Amniotic stem cell (primary cell): ENCODE results near the gene CTXN3.
"Not testable (repeated sequence)": the region's sequence is repeated elsewhere in the genome, so short reads cannot be mapped to it uniquely, and the experiment has no call there.

ENCODE experiments used
- DNase-seq: peaks from one replicate; lab custom pipeline; 2025; lab: John Stamatoyannopoulos, UW

The CTXN3 gene

DNA sequence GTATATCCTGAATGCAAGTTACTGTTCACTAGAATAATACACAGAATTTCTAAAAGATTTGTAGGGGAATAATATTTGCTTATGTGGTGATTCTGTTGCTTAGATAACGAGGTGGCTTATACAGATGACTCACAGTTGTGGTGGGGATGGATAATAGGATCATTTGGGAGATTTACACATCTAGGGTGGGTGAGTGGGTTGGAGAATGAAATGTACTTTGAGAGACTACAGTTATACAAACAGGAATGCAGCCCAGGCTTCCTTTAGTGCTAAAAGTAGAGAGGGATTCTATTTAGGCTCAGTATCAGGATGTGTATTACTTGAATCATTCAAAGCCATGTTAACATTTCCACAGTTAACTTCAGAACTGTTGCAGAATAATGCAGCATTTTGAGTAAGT, 1.8 kb downstream of the CTXN3 start:
- no peak for DNase-seq

DNA sequence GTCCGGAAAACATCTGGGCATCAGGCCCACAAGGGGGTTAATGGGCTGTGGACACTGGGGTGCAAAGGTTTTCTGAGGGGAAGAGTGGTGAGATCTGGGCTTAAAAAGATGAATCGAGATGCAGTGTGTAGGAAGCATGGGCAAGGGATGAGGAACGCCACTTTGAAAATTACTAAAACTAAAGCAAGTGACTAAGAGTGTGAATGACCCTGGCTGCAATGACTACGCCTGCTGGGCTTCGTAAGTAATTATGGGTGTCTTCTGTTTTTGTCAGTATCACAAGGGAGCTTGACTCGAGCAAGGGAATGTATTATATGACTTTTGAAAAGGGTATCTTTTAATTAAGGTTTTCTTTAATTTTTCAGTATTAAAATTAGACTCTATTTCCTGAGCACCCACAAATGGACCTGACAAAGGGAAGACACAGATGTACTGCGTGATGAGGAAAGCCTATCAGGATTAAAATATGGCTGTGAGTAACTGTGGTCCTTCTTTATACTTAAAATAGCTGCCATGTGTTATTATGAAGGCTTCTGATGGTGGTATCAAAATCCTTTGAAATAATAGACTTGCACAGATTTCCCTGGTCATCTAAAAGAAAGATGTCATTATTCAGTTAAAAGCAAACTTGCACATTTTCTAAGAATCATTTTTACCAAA, 4.2 kb downstream of the CTXN3 start:
- no peak for DNase-seq

DNA sequence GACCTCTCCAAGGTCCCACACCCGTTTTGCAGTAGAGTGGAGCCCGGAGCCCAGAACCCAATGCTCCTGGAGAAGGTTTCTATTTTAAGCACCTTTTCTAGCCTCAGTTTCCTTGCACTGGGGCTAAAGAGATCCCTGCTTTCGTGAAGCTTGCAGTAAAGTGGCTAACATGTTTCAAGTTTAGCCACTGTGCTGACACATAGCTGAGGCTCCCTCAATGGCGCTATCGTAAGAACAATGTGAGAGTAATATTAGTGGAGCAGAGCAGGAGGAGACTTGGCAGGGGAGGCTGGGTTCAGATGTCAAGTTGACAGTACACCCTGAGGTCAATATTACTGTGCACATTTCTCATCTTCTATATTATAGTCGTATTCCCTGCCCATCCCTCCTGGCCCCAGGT, 7.9 kb downstream of the CTXN3 start:
- no peak for DNase-seq

DNA sequence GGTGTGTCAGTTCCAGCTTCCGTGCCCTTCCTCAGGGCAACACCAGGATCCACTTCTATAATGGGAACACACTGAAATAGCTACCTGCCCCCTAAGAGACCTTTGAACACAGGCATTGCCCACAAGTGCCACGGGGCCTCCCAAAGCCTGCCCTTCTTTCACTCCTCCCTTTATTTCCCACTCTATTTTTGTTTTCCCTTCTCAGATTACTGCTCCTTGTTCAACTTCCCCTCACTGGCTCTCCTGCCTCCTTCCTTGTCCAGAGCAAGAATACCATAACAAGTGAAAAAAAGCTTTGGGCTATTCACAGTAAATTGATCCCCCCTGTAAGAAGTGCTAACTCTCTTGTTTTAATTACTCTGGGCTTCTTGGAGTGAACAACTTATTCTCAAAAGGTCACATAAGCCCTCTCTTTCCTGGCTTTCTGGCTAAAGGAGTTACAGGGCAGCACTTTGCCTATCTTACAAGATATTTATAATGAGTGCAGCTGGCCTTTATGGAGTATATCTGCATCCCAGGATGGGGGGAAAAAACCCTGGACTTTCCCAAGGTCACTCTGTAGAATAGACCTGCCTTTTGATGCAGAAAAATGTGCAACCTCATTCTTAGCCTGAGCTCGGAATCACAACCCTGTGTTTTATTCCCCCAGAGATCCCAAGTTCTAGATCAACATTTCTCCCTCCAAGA, 11.3 kb downstream of the CTXN3 start:
- DNase-seq = no peak

DNA sequence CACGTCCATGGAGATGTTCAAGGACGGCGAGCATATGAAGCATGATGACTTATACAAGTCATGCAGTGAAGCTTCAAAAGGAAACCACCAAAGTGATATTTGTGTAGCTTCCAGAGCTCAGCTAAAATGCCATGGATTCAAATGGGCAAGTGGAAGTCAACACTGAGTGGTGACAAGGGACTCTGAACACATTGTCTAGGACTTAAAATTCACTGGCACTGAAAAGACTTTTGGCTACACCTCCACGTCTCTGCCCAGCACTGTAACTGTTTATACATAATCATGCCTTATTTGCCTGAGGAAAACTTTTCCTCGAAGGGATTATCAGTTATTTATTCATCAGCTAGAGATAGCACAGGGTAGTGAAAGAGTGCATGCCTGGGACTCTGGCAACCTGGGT, 15.2 kb downstream of the CTXN3 start:
- DNase-seq = no peak

DNA sequence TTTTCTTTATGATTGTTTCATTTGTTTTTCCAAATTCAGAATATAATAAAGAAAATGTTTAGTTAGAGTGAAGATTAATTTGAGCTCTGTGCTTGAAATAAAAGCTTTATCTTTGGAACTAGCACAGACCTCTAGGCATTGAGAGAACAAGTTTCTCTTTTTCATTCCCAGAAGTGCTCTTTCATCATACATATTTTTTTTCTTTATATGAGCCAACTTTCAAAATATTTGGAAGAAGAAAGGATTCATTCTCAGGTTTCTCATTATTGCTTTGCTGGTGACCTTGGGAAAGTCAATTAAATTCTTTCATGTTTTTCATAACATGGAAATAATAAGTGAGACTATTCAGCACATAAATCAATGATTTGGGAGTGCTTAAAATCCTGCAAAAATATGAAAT, 16.8 kb downstream of the CTXN3 start:
- no peak for DNase-seq

DNA sequence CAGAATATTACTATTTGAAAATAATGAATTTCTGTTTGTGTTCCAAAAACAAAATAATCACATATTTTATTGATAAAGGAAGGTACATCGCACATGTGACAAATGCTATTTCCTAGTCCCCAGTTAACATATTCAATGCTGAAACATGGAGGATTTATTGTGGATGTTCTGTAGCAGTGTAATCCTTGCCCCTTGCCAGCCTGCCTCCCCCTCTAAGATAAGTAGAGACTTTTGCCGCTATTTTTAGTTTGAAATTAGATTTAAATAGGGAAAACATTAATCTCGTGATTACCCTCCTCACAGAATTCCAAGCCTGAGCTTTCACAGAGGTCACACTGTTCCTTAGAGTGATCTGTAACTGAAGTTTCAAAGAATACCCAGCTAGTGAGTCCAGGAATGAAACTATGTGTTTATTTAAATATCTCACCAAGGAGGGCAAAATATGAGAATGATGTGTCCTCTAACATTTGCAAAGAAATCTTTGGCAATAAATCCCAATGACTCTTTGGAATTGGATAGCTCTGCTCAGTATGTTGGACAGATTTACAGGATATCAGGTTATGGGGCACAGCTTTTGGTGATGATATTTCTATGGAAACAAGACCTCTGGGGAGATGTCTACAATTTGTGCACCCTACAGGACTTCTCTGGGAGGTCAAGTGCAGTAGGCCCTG, 17.3 kb downstream of the CTXN3 start:
- DNase-seq = no peak

DNA sequence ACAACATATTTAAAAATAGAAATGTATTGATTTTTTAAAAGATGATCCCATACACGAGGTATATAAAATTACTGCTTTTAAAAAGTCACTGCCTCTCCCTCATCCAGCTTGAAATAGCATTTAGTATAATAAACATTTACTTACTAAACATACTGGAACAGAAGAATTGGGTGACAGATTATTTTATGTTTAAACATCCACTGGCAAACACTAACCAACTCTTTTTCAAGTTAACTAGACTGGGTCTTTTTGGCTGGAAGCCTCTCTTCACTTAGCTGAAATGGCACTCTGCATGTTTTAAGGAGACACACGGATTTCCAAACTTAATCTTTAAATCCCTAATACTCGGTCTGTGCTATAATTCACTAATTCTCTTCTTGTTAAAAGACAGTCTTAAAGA, 19.0 kb downstream of the CTXN3 start:
- no peak for DNase-seq

DNA sequence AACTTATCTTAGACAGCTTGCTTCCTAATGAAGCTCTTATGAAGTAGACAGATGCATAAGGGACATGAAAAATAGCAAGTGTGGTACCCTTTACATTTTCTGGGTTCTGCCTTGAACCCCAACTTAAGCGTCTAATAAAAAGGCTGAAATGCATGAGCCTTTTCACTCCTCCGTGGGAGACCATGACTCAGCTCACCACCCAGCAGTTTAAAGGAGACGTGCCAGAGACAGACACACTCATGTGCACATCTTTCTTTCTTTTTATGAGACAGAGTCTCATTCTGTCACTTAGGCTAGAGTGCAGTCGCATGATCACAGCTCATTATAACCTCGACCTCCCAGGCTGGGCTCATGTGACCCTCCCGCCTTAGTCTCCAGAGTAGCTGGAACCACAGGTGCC, 22.3 kb downstream of the CTXN3 start:
- DNase-seq = no peak

DNA sequence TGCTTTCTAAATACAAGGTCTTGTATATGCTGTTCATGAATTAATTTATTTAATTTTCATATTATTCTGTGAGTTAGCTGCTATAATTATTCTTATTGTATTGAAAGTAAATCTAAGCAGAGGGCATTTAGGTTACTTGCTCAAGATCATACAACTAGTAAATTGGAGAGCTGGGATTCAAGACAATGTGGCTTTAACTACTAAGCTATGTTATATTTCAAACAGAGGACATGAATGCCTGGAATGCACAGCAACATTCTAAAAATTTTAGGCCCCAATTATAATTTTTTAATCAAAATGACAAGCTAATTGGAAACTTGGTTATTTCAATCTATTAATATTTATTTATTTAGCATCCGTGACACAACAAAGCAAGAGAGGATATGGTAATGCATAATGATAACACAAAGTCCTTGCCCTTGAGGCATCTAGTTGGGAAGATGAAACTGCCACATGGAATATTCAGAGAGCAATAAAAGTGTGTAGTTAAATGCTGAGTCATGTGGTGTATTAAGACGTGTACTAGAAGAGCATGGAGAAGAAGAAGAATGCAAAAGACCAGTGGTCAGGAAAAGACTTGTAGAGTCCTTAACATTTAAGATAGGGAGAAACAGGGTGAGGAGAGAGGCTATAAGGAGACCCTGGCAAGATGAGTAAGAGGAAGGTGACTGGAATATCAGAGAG, 24.4 kb downstream of the CTXN3 start:
- DNase-seq = no peak

DNA sequence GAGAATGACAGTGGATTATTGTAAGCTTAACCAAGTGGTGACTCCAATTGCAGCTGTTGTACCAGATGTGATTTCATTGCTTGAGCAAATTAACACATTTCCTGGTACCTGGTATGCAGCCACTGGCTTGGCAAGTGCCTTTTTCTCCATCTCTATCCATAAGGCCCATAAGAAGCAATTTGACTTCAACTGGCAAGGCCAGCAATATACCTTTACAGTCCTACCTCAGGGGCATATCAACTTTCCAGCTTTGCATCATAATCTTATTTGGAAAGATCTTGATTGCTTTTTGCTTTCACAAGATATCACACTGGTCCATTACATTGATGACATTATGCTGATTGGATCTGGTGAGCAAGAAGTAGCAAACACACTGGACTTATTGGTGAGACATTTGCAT, 28.1 kb downstream of the CTXN3 start:
- not testable (repeated sequence) for DNase-seq

DNA sequence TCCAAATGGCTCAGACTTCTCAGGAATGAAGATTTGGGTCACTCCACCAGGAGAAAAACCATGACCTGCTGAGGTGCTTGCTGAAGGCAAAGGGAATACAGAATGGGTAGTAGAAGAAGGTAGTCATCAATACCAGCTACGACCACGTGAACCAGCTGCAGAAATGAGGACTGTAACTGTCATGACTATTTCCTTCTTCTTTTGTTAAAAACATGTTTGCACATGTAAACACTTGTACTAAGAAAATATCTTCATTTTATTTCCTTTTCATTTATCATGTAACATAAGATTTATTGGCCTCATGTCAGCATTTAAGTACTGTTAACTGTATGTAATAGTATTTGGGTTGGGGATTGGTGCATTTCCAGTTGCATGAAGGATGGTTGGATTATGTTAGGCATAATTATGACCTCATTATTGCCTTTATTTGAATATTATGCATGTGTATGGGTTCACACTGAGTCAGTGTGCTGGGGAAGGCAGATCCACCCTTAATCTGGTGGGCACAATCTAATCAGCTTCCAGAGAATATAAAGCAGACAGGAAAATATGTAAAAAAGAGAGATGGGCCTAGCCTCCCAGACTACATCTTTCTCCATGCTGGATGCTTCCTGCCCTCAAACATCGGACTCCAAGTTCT, 30.9 kb downstream of the CTXN3 start:
- DNase-seq = not testable (repeated sequence)

DNA sequence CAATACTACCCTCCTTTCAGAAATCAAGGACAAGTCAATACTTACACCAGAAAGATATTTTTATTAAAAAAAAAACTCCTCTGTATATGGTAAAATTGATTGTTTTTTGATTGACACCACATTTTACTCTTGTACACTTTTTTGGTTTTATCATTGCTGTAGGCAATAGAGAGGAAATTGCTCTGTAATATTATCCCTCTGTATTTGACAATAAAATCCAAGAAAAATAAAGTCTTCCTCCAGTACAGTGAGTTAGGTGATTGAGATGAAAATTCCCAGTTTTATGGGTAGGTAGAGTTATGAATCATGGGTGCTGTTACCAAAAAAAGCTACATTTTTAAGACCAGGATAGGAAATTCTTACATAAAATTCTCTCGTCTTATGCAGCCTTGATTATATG, 31.7 kb downstream of the CTXN3 start:
- no peak for DNase-seq

DNA sequence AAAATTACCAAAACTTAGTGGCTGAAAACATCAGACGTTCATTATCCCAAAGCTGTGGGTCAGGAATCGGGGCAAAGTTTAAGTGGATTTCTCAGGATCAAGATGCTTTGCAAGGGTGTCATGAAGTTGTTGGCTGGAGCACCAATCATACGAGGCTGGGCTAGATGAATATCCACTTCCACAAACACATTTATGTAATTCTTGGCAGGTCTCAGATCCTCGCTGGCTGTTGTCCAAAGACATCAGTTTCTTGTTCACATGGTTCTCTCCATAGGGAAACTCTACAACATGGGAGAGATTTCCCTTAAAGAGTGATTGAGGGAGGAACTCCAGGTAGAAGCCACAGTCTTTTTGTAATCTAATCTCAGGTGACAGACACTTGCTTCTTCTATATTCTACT, 34.1 kb downstream of the CTXN3 start:
- DNase-seq = no peak

DNA sequence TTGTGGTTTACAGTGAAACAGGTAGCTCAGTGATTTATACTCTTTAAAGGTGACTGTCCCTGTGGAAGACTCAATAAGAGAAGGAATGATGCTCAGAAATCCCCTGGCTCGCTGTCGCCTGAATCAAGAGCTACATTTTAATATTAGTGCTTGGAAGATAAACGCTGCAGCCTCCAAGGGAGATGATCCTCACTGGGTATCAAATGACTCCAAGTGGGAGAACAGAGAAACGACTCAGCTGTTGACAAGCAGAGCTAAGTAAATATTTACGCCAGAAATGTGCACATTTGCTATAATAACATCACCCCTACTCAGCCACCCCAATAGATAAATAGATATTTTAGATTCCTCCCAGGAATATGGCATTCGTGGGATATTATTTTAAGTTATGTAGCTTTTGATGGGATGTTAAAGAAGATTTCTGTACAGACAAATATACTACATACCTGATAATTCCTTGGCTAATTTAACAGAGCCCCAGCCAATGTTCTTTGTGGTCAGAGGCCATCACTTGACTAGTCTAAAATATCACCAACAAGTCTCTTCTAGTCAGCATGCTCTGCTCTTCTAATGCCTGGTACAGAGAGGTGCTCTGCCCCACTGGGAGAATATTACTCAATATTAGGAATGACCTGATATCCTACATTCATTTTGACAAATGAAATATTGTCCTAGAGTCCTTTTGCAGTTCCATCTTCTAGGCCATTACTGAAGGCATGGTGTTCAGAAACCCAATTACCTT, 36.0 kb downstream of the CTXN3 start:
- no peak for DNase-seq

DNA sequence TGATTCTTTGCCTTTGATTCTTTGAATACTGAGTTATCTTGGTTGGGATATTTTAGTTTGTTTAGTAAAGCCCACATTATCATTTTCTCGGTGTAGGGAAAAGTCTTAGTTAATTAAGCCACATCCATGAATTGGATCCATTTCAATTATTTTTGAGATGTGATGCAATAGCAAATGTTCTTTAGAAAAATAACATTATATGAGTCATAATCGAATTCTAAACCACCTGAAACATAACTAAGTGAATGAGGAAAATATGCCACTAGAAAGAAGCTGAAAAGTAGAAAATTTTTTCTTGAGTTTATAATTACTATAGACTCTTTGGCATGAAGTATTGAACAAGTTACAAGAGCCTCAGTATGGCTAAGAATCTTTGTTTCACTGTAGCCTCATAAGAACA, 36.8 kb downstream of the CTXN3 start:
- DNase-seq = no peak

DNA sequence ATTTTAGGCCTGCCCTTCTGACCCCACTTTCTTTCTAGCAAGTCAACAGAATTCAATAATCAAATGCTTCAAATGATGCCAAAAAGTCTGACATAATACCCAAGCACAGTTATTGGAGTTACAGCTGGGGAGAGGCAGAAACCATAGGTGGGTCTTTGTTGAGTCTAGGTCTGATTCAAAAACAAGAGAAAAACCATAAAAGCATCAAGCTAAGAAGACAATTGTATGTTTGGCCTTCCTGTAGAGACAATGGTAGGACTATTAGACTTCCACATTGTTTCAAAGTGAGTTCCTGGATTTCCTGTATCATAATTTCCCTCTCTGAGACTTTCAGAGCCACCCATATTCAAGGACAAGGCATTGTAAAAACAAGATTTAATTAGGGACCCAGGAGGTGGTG, 37.5 kb downstream of the CTXN3 start:
- no peak for DNase-seq

DNA sequence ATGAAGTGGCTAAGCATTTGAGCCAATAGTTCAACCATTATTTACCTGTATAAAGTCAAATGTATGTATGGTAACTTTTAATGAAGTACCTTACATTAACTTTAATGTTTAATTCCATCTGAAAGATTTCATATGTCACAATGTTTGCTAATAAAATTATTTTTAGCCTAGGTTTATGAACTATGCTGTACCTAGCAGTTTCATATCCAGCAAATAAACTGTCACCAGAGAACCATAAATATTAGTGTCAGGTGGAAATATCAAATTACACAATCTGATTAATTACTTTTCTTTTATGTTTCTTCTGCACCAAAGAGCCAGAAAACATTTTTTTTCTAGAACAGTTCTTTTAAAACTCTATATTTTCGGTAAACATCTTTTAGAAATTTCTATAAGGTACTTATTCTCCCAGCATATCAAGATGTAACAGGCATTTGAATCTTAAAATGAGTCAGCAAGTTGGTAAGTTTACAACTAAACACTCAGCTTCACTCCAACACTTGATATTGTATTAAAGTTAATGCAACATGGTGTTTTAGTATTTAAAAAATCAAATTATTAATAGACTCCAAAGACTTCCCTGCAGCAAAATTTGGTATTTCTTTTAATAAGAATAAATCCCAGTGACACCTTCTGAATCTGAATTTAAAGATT, 45.8 kb downstream of the CTXN3 start:
- no peak for DNase-seq

DNA sequence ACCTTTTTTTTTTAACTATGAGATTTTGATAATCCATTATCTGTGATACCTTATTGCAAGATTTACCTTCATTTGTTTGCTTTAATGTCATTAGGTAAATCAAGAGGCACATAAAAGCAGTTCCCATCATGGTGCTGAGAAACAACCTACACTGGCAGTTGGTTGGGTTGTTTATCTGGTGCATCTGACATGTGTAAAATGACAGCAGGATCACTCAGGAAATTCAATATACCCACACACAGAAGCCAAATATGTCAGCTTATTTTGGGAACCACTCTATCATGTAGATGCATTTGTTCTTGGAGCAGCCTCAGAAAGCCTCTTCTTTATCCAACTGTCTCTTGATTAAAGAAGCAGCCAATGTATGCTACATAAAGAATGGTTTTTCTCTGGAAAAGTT, 46.5 kb downstream of the CTXN3 start:
- no peak for DNase-seq

DNA sequence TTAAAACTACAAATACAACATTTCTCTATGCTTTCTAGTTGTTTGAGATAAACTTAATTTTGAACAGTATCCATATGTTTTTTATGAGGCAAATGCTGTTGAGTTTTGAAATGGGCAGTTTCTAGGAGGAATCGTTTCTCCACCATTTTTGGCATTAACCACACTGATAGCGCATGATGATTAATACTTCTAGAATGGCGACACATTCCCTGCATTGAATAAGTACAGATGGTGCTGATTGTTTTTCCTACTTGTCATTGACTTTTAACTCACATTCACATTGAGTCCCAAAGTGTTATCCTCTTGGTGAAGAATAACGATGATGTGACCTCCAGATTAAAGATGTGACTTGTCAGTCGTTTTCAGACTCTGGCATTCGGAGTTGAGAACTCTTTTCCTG, 47.8 kb downstream of the CTXN3 start:
- no peak for DNase-seq

DNA sequence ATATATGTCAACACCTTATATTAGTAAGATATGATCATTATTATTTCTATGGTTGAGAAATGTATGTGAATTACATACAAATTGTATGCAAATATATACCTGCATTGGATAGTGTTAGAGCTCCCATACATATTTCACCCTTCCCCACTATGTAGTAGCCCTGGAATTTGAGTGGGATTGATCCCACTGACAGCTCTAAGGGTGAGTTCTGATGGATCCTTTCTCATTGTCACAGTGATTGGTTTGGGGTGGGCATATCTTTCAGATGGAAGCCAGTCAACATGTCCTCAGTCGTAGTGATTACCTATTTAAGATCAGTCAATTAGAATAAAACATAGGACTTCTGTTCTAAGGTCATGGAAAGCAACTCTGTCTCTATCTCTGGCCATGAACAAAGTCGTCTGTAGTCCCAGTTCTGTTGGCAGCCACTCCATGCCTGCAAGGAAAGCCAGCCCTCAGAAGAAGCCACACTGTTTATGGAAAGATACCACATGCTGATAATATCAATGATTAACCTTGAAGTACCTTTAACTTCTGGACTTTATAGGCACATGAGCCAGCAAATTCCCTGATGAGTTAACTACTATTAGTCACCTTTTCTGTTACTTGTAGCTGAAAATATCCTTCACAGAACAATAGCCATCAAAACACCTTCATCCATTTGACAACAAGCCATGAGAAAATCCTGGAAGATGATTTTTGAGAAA, 49.2 kb downstream of the CTXN3 start:
- no peak for DNase-seq
